IMR-90 (cell line): ENCODE data around the gene ABL2. TPM values are rescaled to one million over a fixed set of nuclear protein-coding genes. Genes with fewer than 3 reads are reported as not detected.

Experiments
- ATAC-seq: fragments of 200-7000 bp; cut with Tn5 transposase; 2 replicates; pipeline ENCODE4 v1.9.1; 2020; ENCODE audit warnings: low read depth, mild to moderate bottlenecking, moderate library complexity
- BruUV-seq: library from RNA; stranded (reverse); fragments of 400-500 nt; replicated peaks from 2 replicates; lab custom pipeline; 2021; lab: Mats Ljungman, UMichigan
- CTCF ChIA-PET: fragments of 300-600 bp; formaldehyde crosslinking; extraction: SDS; loops from one replicate; lab custom pipeline; 2021; ENCODE audit warnings: antibody characterized with exemption; lab: Yijun Ruan, JAX
- POLR2A ChIA-PET: fragments of 300-600 bp; sonication (Branson Sonifier 250); formaldehyde crosslinking; loops from one replicate; lab custom pipeline; 2022; ENCODE audit warnings: antibody characterized with exemption; ENCODE audit not compliant: unreplicated experiment; lab: Charles Lee
- DNase-seq: peaks from one replicate; pipeline ENCODE4 v3.0.0; 2013
- H2AFZ ChIP-seq: replicated peaks from 2 replicates; pipeline ENCODE3; 2013; ENCODE audit warnings: low read length, mild to moderate bottlenecking; ENCODE audit not compliant: poor library complexity
- H2AK5ac ChIP-seq: 2 replicates; pipeline ENCODE4 v1.6.1; 2013; ENCODE audit warnings: low read depth, low read length, inconsistent platforms
- H2AK9ac ChIP-seq: replicated peaks from 2 replicates; pipeline ENCODE3; 2013; ENCODE audit warnings: mild to moderate bottlenecking, low read depth, low read length, moderate library complexity; ENCODE audit not compliant: poor library complexity
- H2BK120ac ChIP-seq: 2 replicates; pipeline ENCODE4 v1.6.1; 2013; ENCODE audit warnings: low read depth, low read length, inconsistent platforms
- H2BK15ac ChIP-seq: 3 replicates; pipeline ENCODE4 v1.6.1; 2013; ENCODE audit warnings: low read depth, low read length, inconsistent platforms
- H2BK20ac ChIP-seq: 2 replicates; pipeline ENCODE4 v1.6.1; 2013; ENCODE audit warnings: low read depth, mild to moderate bottlenecking, inconsistent platforms, low read length, moderate library complexity
- H2BK5ac ChIP-seq: 2 replicates; pipeline ENCODE4 v1.6.1; 2013; ENCODE audit warnings: mild to moderate bottlenecking, low read depth, low read length, inconsistent platforms; ENCODE audit not compliant: poor library complexity, severe bottlenecking
- H3K14ac ChIP-seq: replicated peaks from 2 replicates; pipeline ENCODE4 v1.6.1; 2013; ENCODE audit warnings: low read depth, low read length, inconsistent platforms
- H3K18ac ChIP-seq: 2 replicates; pipeline ENCODE4 v1.6.1; 2013; ENCODE audit warnings: low read depth, low read length, control low read depth
- H3K23ac ChIP-seq: 2 replicates; pipeline ENCODE4 v1.6.1; 2013; ENCODE audit warnings: low read depth, low read length, inconsistent platforms
- H3K27ac ChIP-seq: 2 replicates; pipeline ENCODE4 v1.5.1; 2013; ENCODE audit warnings: mild to moderate bottlenecking, control low read depth, low read length; ENCODE audit not compliant: insufficient read depth
- H3K27me3 ChIP-seq: 2 replicates; pipeline ENCODE4 v1.6.1; 2013; ENCODE audit warnings: low read length; ENCODE audit not compliant: control insufficient read depth, insufficient read depth
- H3K36me3 ChIP-seq: 2 replicates; pipeline ENCODE4 v1.6.1; 2013; ENCODE audit warnings: low read length, mixed read lengths; ENCODE audit not compliant: control insufficient read depth, insufficient read depth
- H3K4ac ChIP-seq: 2 replicates; pipeline ENCODE4 v1.6.1; 2013; ENCODE audit warnings: low read depth, low read length, inconsistent platforms
- H3K4me1 ChIP-seq: 2 replicates; pipeline ENCODE4 v1.6.1; 2013; ENCODE audit warnings: low read length, mixed read lengths; ENCODE audit not compliant: control insufficient read depth, insufficient read depth
- H3K4me2 ChIP-seq: 2 replicates; pipeline ENCODE4 v1.6.1; 2013; ENCODE audit warnings: low read depth, mild to moderate bottlenecking, control low read depth, low read length, moderate library complexity
- H3K4me3 ChIP-seq: 2 replicates; pipeline ENCODE4 v1.5.1; 2013; ENCODE audit warnings: low read depth, mild to moderate bottlenecking, control low read depth, low read length, moderate library complexity; ENCODE audit not compliant: insufficient read depth
- H3K56ac ChIP-seq: 2 replicates; pipeline ENCODE4 v1.6.1; 2013; ENCODE audit warnings: low read length, inconsistent platforms; ENCODE audit not compliant: insufficient read depth; ENCODE audit errors: extremely low read depth
- H3K79me1 ChIP-seq, 2 experiments: 2 replicates each; pipeline ENCODE4 v1.6.1; 2013; ENCODE audit warnings: low read length in 2 of 2, inconsistent platforms in 1 of 2, low read depth in 1 of 2
- H3K9ac ChIP-seq: 2 replicates; pipeline ENCODE4 v1.6.1; 2013; ENCODE audit warnings: low read depth, low read length, control low read depth
- H3K9me1 ChIP-seq: 2 replicates; pipeline ENCODE4 v1.6.1; 2013; ENCODE audit warnings: low read length, inconsistent platforms; ENCODE audit not compliant: insufficient read depth
- H3K9me3 ChIP-seq: 2 replicates; pipeline ENCODE4 v1.6.1; 2013; ENCODE audit warnings: low read length; ENCODE audit not compliant: control insufficient read depth, insufficient read depth
- H4K20me1 ChIP-seq: 2 replicates; pipeline ENCODE4 v1.6.1; 2013; ENCODE audit warnings: low read length, inconsistent platforms; ENCODE audit not compliant: insufficient read depth
- H4K5ac ChIP-seq: 2 replicates; pipeline ENCODE4 v1.6.1; 2013; ENCODE audit warnings: mild to moderate bottlenecking, low read depth, low read length, control low read depth
- H4K8ac ChIP-seq, 2 experiments: 2 replicates each; pipeline ENCODE4 v1.6.1; 2013; ENCODE audit warnings: low read depth in 2 of 2, low read length in 2 of 2, control low read depth in 1 of 2, inconsistent platforms in 1 of 2
- H4K91ac ChIP-seq: 2 replicates; pipeline ENCODE4 v1.6.1; 2013; ENCODE audit warnings: low read depth, low read length, inconsistent platforms; ENCODE audit not compliant: insufficient read depth
- BHLHE40 ChIP-seq: fragments of 150-350 bp; IDR thresholded peaks from 2 replicates; pipeline ENCODE4 v1.6.1; 2016; ENCODE audit warnings: mild to moderate bottlenecking, low read depth, low read length
- CHD1 ChIP-seq: IDR thresholded peaks from 2 replicates; pipeline ENCODE4 v1.6.1; 2012; ENCODE audit warnings: low read depth, low read length, improper control_type of control experiment
- MAFK ChIP-seq: IDR thresholded peaks from 2 replicates; pipeline ENCODE4 v1.6.1; 2012; ENCODE audit warnings: low read depth, low read length, improper control_type of control experiment
- RCOR1 ChIP-seq: IDR thresholded peaks from 2 replicates; pipeline ENCODE4 v1.6.1; 2012; ENCODE audit warnings: mild to moderate bottlenecking, low read length, improper control_type of control experiment; ENCODE audit not compliant: insufficient replicate concordance
- RFX5 ChIP-seq: IDR thresholded peaks from 2 replicates; pipeline ENCODE4 v1.8.0; 2012; ENCODE audit warnings: low read depth, mild to moderate bottlenecking, low read length, moderate library complexity
- SMC3 ChIP-seq: fragments of 150-350 bp; IDR thresholded peaks from 2 replicates; pipeline ENCODE4 v1.6.1; 2016; ENCODE audit warnings: low read depth, mild to moderate bottlenecking, antibody characterized with exemption, low read length, moderate library complexity
- USF2 ChIP-seq: fragments of 150-350 bp; IDR thresholded peaks from 2 replicates; pipeline ENCODE4 v1.6.1; 2017; ENCODE audit warnings: mild to moderate bottlenecking, antibody characterized with exemption, low read length, low read depth
- WGBS, 2 experiments: methylation state at CpG; one replicate each; pipeline versions ENCODE4 v1.1.5 to v1.1.7; 2013; ENCODE audit warnings: missing lambda C conversion rate in 2 of 2; ENCODE audit not compliant: insufficient read length in 1 of 2; ENCODE audit errors: extremely low coverage in 2 of 2; 5-methylcytosine and 5-hydroxymethylcytosine counted together
- dilution Hi-C: fragments of 300-500 bp; cut with HindIII; formaldehyde crosslinking; loops from one replicate; pipeline ENCODE4 v1.14.3; 2018; ENCODE audit warnings: low sequenced_read_pairs; ENCODE audit not compliant: unreplicated experiment
- in situ Hi-C: fragments of 300-500 bp; cut with MboI; formaldehyde crosslinking; loops from 3 replicates; pipeline ENCODE4 v1.14.3; 2019; ENCODE audit warnings: low sequenced_read_pairs, inconsistent platforms, mixed read lengths
- intact Hi-C: fragments of 100-400 bp; cut with micrococcal nuclease; formaldehyde crosslinking; loops from 2 replicates; pipeline ENCODE4 v1.10.0; 2022
- polyA plus RNA-seq, 3 experiments: library from polyadenylated mRNA; depleted of rRNA; stranded (reverse); fragments of >200 nt; gene quantifications; 2 replicates each; pipeline ENCODE4 v1.2.3, GENCODE V29; 2012; ENCODE audit warnings: low replicate concordance in 1 of 3
- total RNA-seq: library from RNA; depleted of rRNA; stranded (reverse); fragments of >200 nt; gene quantifications from 2 replicates; pipeline ENCODE4 v1.2.3, GENCODE V29; 2012

ABL2 gene
- total and polyA plus RNA-seq, 2 of the 4 experiments (the other 2 are of a cell fraction), result 9.7 to 110 TPM

- Histone ChIP-seq H3K18ac (no peak overlapping the region), H2AK9ac (no peak overlapping the region), H3K9ac (no peak overlapping the region), H2AFZ (no peak overlapping the region), H3K27ac (no peak overlapping the region), H3K4me3 (no peak overlapping the region), H2BK5ac (no peak overlapping the region), H3K23ac (no peak overlapping the region), H3K79me1 (peaks cover 32 to 46% of the 10 kb centered on the region in 2 experiments), H3K36me3 (no peaks in the 10 kb centered on the region), H3K9me1 (no peaks in the 10 kb centered on the region), H3K14ac (no peak overlapping the region), H4K5ac (no peak overlapping the region), H2AK5ac (no peak overlapping the region), H2BK20ac (no peak overlapping the region), H3K56ac (no peak overlapping the region), H3K4me1 (peaks cover 5% of the 10 kb centered on the region; the same call in 1 of the 2 replicates), H3K4me2 (no peak overlapping the region), H3K9me3 (no peaks in the 10 kb centered on the region), H2BK120ac (no peak overlapping the region), H4K91ac (no peak overlapping the region), H4K20me1 (no peaks in the 10 kb centered on the region), H4K8ac (no peak overlapping the region), H3K4ac (no peak overlapping the region), H3K27me3 (no peaks in the 10 kb centered on the region), H2BK15ac (no peak overlapping the region)
- ATAC-seq, result no peak
- intact Hi-C loops (no loop called here), dilution Hi-C loops (no loop called here), in situ Hi-C loops (no loop called here)
- no TSS peak for BruUV-seq
- ChIA-PET POLR2A (no interaction called here), CTCF (no interaction called here)
- no peak for DNase-seq
- WGBS, 2 experiments, result no CpG with 5 or more reads among the region's 5 CpGs
- TF ChIP-seq RCOR1 (no peak), CHD1 (no peak), MAFK (no peak), BHLHE40 (no peak), SMC3 (no peak), RFX5 (no peak), USF2 (no peak)
These were observed 45.6 kb downstream of the ABL2 start for GRCh38 chr1:179183857-179184256.
